K562 (cell line): ENCODE data around the gene STAB1. TPM values are rescaled to one million over a fixed set of nuclear protein-coding genes. Genes with fewer than 3 reads are reported as not detected.
A peak's percentile ranks its signal among the peaks of the same experiment; 100 is the strongest.

Experiments used
- BHLHE40 ChIP-seq: IDR thresholded peaks from 2 replicates; pipeline ENCODE4 v1.6.1; 2011; ENCODE audit warnings: low read length, improper control_type of control experiment
- BRD9 ChIP-seq: fragments of 450-650 bp; IDR thresholded peaks from 2 replicates; pipeline ENCODE4 v1.6.1; 2018; ENCODE audit warnings: low read depth; ENCODE audit not compliant: partially characterized antibody
- HMGN3 ChIP-seq: IDR thresholded peaks from 2 replicates; pipeline ENCODE4 v1.6.1; 2011; ENCODE audit warnings: borderline replicate concordance, low read depth, mild to moderate bottlenecking, mixed read lengths, low read length; ENCODE audit not compliant: insufficient read length; ENCODE audit errors: extremely low read depth
- KHSRP ChIP-seq: fragments of 450-650 bp; IDR thresholded peaks from 2 replicates; pipeline ENCODE4 v1.6.1; 2017
- PYGO2 ChIP-seq: fragments of 450-650 bp; IDR thresholded peaks from 2 replicates; pipeline ENCODE4 v1.6.1; 2016; ENCODE audit warnings: mild to moderate bottlenecking, missing genetic modification characterization, moderate library complexity, missing compliant biosample characterization
- RBM14 ChIP-seq: fragments of 200-400 bp; formaldehyde crosslinking; IDR thresholded peaks from 2 replicates; pipeline ENCODE4 v1.6.1; 2018; ENCODE audit warnings: low read depth, mild to moderate bottlenecking, low read length, moderate library complexity, borderline replicate concordance; ENCODE audit not compliant: insufficient read depth
- SMARCA4 ChIP-seq: fragments of 450-650 bp; IDR thresholded peaks from 2 replicates; pipeline ENCODE4 v1.6.1; 2016
- ZEB2 ChIP-seq: fragments of 450-650 bp; IDR thresholded peaks from 2 replicates; pipeline ENCODE4 v1.6.1; 2016
- ZNF311 ChIP-seq: fragments of 250-450 bp; sonication (Bioruptor Pico); IDR thresholded peaks from 2 replicates; pipeline ENCODE4 v1.4.0; 2020; ENCODE audit warnings: mild to moderate bottlenecking, moderate library complexity
- ZNF699 ChIP-seq: fragments of 250-450 bp; sonication (Bioruptor Pico); IDR thresholded peaks from 2 replicates; pipeline ENCODE4 v1.8.0; 2021; ENCODE audit warnings: mild to moderate bottlenecking, moderate library complexity; ENCODE audit not compliant: insufficient replicate concordance
- polyA plus RNA-seq, 8 experiments: library from polyadenylated mRNA; depleted of rRNA in 4 of 8; stranded (reverse) in 5 of 8; unstranded in 3 of 8; fragments of >200 nt; fragmentation: Nextera tagmentation in 2 of 8; fragmentation: Illumina TruSeq in 1 of 8; extraction: Ambion mirVana in 2 of 8; extraction: Trizol in 1 of 8; gene quantifications; 2 replicates each; pipeline versions ENCODE4 v1.2.1 to v1.2.3, GENCODE V29; 2011 to 2014; ENCODE audit warnings: inconsistent platforms in 1 of 8, missing spikeins in 1 of 8
- total RNA-seq, 7 experiments: library from RNA; depleted of rRNA in 6 of 7; stranded (reverse); fragments of >200 nt in 6 of 7; fragmentation: Illumina TruSeq in 2 of 7; extraction: Trizol in 2 of 7; gene quantifications; 2 replicates each; pipeline versions ENCODE4 v1.2.1 to v1.2.3, GENCODE V29; 2011 to 2021; ENCODE audit warnings: low replicate concordance in 1 of 7
- TF ChIP-seq, protein P1 (sequence below): fragments of 250-450 bp; sonication (Bioruptor Pico); IDR thresholded peaks from 2 replicates; pipeline ENCODE4 v1.8.0; 2021; ENCODE audit warnings: moderate library complexity, mild to moderate bottlenecking, inconsistent platforms
- TF ChIP-seq, protein P2 (sequence below), 2 experiments: fragments of 150-350 bp in 1 of 2; IDR thresholded peaks; 2 replicates each; pipeline ENCODE4 v1.6.1; 2012 to 2016; ENCODE audit warnings: low read depth in 2 of 2, low read length in 2 of 2, mild to moderate bottlenecking in 1 of 2, moderate library complexity in 1 of 2
- TF ChIP-seq, protein P3 (sequence below): fragments of 450-650 bp; conservative IDR thresholded peaks from 2 replicates; pipeline ENCODE4 v1.6.1; 2016; ENCODE audit warnings: missing genetic modification characterization, low read depth, mild to moderate bottlenecking, missing compliant biosample characterization, moderate library complexity
- TF ChIP-seq, protein P4 (sequence below): fragments of 250-450 bp; sonication (Bioruptor Pico); IDR thresholded peaks from 2 replicates; pipeline ENCODE4 v1.5.0; 2021; ENCODE audit warnings: mild to moderate bottlenecking, moderate library complexity
- TF ChIP-seq, protein P5 (sequence below): fragments of 450-650 bp; conservative IDR thresholded peaks from 2 replicates; pipeline ENCODE4 v1.6.1; 2016; ENCODE audit warnings: missing genetic modification characterization, low read depth, mild to moderate bottlenecking, control low read depth, missing compliant biosample characterization

STAB1 gene
- total and polyA plus RNA-seq, 9 of the 15 experiments (the other 6 are each of a cell fraction or from before 2014, with no cell fraction given) = 0.20 to 3.9 (median 1.2) TPM

DNA sequence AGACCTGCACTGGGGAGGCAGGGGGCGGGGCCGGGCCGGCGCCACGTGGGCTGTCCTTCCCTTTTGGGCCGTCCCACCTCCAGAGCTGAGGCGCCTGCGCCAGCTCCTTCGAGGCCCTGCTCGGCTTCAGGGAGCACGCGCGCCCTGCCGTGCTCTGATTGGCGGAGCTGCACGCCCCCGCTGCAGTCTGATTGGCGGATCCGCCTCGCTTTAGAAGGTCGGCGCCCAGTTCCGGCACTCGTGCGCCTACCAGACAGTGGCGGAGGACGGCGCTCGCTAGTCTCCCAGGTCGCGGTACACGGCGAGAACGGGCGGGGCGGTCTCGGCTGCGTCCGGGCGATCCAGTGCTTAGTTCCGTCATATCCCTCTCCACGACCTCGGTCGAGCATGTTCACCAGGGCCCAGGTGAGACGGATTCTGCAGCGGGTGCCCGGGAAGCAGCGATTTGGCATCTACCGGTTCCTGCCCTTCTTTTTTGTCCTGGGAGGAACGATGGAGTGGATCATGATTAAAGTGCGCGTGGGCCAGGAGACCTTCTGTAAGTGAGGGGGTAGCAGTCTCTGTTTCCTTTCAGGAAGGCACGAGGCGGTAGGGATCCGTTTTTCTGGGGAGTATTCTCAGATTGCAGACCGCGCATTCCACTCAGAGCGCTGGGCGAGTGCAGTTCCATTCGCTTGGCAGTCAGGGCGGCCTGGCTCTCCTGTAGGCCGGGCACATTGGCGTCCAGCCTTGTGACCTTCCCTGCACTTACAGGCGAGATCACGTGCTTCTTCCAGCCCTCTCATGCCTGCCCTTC lies 41.4 kb downstream of the STAB1 start, which contains the start of gene UQCC5 (continued):
- TF ChIP-seq, protein P1, sequence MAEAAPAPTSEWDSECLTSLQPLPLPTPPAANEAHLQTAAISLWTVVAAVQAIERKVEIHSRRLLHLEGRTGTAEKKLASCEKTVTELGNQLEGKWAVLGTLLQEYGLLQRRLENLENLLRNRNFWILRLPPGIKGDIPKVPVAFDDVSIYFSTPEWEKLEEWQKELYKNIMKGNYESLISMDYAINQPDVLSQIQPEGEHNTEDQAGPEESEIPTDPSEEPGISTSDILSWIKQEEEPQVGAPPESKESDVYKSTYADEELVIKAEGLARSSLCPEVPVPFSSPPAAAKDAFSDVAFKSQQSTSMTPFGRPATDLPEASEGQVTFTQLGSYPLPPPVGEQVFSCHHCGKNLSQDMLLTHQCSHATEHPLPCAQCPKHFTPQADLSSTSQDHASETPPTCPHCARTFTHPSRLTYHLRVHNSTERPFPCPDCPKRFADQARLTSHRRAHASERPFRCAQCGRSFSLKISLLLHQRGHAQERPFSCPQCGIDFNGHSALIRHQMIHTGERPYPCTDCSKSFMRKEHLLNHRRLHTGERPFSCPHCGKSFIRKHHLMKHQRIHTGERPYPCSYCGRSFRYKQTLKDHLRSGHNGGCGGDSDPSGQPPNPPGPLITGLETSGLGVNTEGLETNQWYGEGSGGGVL = no peak
- TF ChIP-seq, protein P2, sequence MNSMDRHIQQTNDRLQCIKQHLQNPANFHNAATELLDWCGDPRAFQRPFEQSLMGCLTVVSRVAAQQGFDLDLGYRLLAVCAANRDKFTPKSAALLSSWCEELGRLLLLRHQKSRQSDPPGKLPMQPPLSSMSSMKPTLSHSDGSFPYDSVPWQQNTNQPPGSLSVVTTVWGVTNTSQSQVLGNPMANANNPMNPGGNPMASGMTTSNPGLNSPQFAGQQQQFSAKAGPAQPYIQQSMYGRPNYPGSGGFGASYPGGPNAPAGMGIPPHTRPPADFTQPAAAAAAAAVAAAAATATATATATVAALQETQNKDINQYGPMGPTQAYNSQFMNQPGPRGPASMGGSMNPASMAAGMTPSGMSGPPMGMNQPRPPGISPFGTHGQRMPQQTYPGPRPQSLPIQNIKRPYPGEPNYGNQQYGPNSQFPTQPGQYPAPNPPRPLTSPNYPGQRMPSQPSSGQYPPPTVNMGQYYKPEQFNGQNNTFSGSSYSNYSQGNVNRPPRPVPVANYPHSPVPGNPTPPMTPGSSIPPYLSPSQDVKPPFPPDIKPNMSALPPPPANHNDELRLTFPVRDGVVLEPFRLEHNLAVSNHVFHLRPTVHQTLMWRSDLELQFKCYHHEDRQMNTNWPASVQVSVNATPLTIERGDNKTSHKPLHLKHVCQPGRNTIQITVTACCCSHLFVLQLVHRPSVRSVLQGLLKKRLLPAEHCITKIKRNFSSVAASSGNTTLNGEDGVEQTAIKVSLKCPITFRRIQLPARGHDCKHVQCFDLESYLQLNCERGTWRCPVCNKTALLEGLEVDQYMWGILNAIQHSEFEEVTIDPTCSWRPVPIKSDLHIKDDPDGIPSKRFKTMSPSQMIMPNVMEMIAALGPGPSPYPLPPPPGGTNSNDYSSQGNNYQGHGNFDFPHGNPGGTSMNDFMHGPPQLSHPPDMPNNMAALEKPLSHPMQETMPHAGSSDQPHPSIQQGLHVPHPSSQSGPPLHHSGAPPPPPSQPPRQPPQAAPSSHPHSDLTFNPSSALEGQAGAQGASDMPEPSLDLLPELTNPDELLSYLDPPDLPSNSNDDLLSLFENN (IDR thresholded peaks at IDR 0.05; ENCODE audit: low read depth in 2 of 2, low read length in 2 of 2) = 0 out of 4 replicates have a peak, but pooled peaks of 1 of the 2 experiments have one; percentile 33
- TF ChIP-seq KHSRP = no peak
- no peak for TF ChIP-seq ZNF311 (CRISPR knock-in tag)
- no peak for TF ChIP-seq ZNF699 (CRISPR knock-in tag)
- TF ChIP-seq BRD9 = no peak
- TF ChIP-seq HMGN3 = peak; percentile 61
- TF ChIP-seq, protein P3, sequence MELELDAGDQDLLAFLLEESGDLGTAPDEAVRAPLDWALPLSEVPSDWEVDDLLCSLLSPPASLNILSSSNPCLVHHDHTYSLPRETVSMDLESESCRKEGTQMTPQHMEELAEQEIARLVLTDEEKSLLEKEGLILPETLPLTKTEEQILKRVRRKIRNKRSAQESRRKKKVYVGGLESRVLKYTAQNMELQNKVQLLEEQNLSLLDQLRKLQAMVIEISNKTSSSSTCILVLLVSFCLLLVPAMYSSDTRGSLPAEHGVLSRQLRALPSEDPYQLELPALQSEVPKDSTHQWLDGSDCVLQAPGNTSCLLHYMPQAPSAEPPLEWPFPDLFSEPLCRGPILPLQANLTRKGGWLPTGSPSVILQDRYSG (tag) = no peak
- no peak for TF ChIP-seq ZEB2
- TF ChIP-seq, protein P4, sequence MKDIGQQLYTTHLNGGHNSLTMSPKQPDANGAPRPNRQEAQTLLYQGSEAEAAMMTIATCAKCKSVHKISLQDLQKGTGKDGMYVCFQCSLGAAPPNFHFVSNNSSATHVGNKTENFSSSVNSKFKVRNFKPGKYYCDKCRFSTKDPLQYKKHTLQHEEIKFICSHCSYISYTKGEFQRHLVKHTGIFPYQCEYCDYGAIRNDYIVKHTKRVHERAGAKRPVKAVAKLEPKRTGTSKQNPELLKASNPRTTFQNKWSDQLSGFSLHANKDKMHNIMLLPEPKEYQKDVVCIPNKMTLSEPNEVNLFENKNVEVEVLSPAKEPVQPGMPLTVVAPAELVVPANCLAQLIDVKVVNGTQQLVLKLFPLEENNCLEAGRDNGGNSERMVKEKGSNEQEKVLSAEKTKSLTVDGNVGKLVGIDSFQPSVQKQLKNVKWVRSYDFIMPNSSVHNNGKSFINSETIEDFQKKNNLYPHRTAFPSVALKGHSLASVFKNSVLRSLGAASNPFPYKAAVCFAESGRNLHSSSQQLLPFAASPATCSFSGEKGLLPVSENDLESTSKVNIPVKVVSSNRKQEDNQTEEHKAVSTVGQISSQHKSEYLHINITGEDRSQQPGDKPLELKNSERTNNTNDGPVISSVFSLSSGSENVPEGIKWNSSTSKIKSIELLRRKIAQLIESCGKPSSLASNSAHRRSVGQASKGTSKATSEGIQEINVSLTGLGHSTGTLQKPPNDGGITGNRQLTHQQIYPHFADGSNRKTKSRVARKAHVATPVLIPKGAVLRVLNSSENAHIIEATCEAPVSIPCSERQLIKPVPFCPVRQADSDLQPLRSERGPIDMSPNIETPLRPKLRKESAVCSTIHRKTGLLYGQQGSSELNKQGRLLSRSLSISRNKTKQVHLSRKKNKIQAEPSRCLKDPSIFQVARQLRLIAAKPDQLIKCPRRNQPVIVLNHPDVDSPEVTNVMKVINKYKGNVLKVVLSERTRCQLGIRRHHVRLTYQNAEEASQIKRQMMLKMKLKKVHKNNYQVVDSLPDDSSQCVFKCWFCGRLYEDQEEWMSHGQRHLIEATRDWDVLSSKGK (CRISPR knock-in tag) = no peak
- TF ChIP-seq PYGO2 (tag) = no peak
- TF ChIP-seq RBM14 = no peak
- TF ChIP-seq, protein P5, sequence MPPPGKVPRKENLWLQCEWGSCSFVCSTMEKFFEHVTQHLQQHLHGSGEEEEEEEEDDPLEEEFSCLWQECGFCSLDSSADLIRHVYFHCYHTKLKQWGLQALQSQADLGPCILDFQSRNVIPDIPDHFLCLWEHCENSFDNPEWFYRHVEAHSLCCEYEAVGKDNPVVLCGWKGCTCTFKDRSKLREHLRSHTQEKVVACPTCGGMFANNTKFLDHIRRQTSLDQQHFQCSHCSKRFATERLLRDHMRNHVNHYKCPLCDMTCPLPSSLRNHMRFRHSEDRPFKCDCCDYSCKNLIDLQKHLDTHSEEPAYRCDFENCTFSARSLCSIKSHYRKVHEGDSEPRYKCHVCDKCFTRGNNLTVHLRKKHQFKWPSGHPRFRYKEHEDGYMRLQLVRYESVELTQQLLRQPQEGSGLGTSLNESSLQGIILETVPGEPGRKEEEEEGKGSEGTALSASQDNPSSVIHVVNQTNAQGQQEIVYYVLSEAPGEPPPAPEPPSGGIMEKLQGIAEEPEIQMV (tag) = peak; percentile 98
- TF ChIP-seq BHLHE40 = peak; percentile 77
- no peak for TF ChIP-seq SMARCA4
